SK-N-SH treated with all-trans-retinoic acid at 6 μM for 48 hours (cell line): ENCODE data around the gene CNN1.

Source experiments
- ATAC-seq: fragments of 200-7000 bp; cut with Tn5 transposase; 3 replicates; pipeline ENCODE4 v1.9.1; 2020; ENCODE audit warnings: mild to moderate bottlenecking, moderate library complexity
- ARNTL ChIP-seq: fragments of 450-650 bp; formaldehyde crosslinking; IDR thresholded peaks from 2 replicates; pipeline ENCODE4 v1.5.0; 2020; ENCODE audit warnings: low read depth, mild to moderate bottlenecking, moderate library complexity, borderline replicate concordance
- BACH2 ChIP-seq: fragments of 250-450 bp; sonication (Bioruptor Pico); IDR thresholded peaks from 2 replicates; pipeline ENCODE4 v1.9.0; 2021; ENCODE audit warnings: mild to moderate bottlenecking, borderline replicate concordance
- CSDC2 ChIP-seq: fragments of 250-450 bp; sonication (Bioruptor Pico); IDR thresholded peaks from 2 replicates; pipeline ENCODE4 v1.5.0; 2020; ENCODE audit warnings: mild to moderate bottlenecking, moderate library complexity
- CSRNP3 ChIP-seq: fragments of 250-450 bp; sonication (Bioruptor Pico); IDR thresholded peaks from 2 replicates; pipeline ENCODE4 v1.5.1; 2021; ENCODE audit warnings: mild to moderate bottlenecking, moderate library complexity
- ESRRG ChIP-seq: fragments of 250-450 bp; sonication (Bioruptor Pico); IDR thresholded peaks from 2 replicates; pipeline ENCODE4 v1.6.1; 2021; ENCODE audit warnings: mild to moderate bottlenecking
- GLIS3 ChIP-seq: fragments of 250-450 bp; sonication (Bioruptor Pico); IDR thresholded peaks from 2 replicates; pipeline ENCODE4 v1.5.0; 2020; ENCODE audit warnings: mild to moderate bottlenecking, moderate library complexity
- ISL1 ChIP-seq: fragments of 250-450 bp; sonication (Bioruptor Pico); IDR thresholded peaks from 2 replicates; pipeline ENCODE4 v2.1.2; 2022; ENCODE audit warnings: mild to moderate bottlenecking, moderate library complexity
- OSR1 ChIP-seq: fragments of 250-450 bp; sonication (Bioruptor Pico); IDR thresholded peaks from 2 replicates; pipeline ENCODE4 v1.8.0; 2022; ENCODE audit warnings: moderate library complexity, mild to moderate bottlenecking, inconsistent platforms
- PATZ1 ChIP-seq: fragments of 250-450 bp; sonication (Bioruptor Pico); IDR thresholded peaks from 2 replicates; pipeline ENCODE4 v1.8.0; 2020; ENCODE audit warnings: mild to moderate bottlenecking, moderate library complexity, borderline replicate concordance
- POU6F1 ChIP-seq: fragments of 250-450 bp; sonication (Bioruptor Pico); IDR thresholded peaks from 2 replicates; pipeline ENCODE4 v1.8.0; 2021; ENCODE audit warnings: low read depth, mild to moderate bottlenecking, moderate library complexity, borderline replicate concordance
- PPARA ChIP-seq: fragments of 250-450 bp; sonication (Bioruptor Pico); IDR thresholded peaks from 2 replicates; pipeline ENCODE4 v1.5.0; 2020; ENCODE audit warnings: mild to moderate bottlenecking, borderline replicate concordance
- RARB ChIP-seq: fragments of 250-450 bp; sonication (Bioruptor Pico); IDR thresholded peaks from 2 replicates; pipeline ENCODE4 v1.8.0; 2021; ENCODE audit warnings: mild to moderate bottlenecking, moderate library complexity
- TOX ChIP-seq: fragments of 250-450 bp; sonication (Bioruptor Pico); IDR thresholded peaks from 2 replicates; pipeline ENCODE4 v1.8.0; 2021; ENCODE audit warnings: mild to moderate bottlenecking, moderate library complexity, borderline replicate concordance
- TSHZ2 ChIP-seq: fragments of 250-450 bp; sonication (Bioruptor Pico); IDR thresholded peaks from 2 replicates; pipeline ENCODE4 v1.5.0; 2020; ENCODE audit warnings: mild to moderate bottlenecking, moderate library complexity
- ZC3H10 ChIP-seq: fragments of 250-450 bp; sonication (Bioruptor Pico); IDR thresholded peaks from 2 replicates; pipeline ENCODE4 v1.5.1; 2021; ENCODE audit warnings: mild to moderate bottlenecking, moderate library complexity
- ZFP3 ChIP-seq: fragments of 250-450 bp; sonication (Bioruptor Pico); IDR thresholded peaks from 2 replicates; pipeline ENCODE4 v1.5.0; 2020; ENCODE audit warnings: mild to moderate bottlenecking, moderate library complexity
- ZFP30 ChIP-seq: fragments of 450-650 bp; formaldehyde crosslinking; IDR thresholded peaks from 2 replicates; pipeline ENCODE4 v1.5.0; 2022; ENCODE audit warnings: mild to moderate bottlenecking, moderate library complexity
- ZNF565 ChIP-seq: fragments of 450-650 bp; formaldehyde crosslinking; conservative IDR thresholded peaks from 2 replicates; pipeline ENCODE4 v1.5.0; 2020; ENCODE audit warnings: low read depth, mild to moderate bottlenecking, moderate library complexity
- ZNF70 ChIP-seq: fragments of 450-650 bp; formaldehyde crosslinking; IDR thresholded peaks from 2 replicates; pipeline ENCODE4 v1.5.0; 2020; ENCODE audit warnings: mild to moderate bottlenecking, moderate library complexity
- ZNF8 ChIP-seq: fragments of 450-650 bp; formaldehyde crosslinking; IDR thresholded peaks from 2 replicates; pipeline ENCODE4 v1.5.0; 2020; ENCODE audit warnings: mild to moderate bottlenecking, moderate library complexity
- TF ChIP-seq, protein P1 (sequence below): fragments of 250-450 bp; sonication (Bioruptor Pico); IDR thresholded peaks from 2 replicates; pipeline ENCODE4 v1.5.1; 2020; ENCODE audit warnings: low read depth, mild to moderate bottlenecking, moderate library complexity

CNN1 gene

DNA sequence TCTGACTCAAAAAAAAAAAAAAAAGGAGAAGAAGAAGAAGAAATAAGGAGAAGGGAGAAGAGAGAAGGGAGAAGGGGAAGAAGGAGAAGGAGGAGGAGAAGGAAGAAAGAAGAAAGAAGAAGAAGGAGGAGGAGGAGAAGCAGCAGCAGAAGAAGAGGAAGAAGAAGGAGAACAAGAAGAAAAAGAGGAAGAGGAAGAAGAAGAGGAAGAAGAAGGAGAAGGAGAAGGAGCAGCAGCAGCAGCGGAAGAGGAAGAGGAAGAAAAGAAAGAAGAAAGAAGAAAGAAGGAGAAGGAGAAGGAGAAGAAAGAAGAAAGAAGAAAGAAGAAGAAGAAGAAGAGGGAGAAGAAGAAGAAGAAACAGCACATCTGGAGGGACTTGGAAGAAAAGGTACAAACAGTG is 4.1 kb upstream of the CNN1 start:
- TF ChIP-seq ZFP3 (CRISPR knock-in tag) (no peak), PPARA (CRISPR knock-in tag) (no peak), ZFP30 (no peak), CSDC2 (CRISPR knock-in tag) (no peak), BACH2 (CRISPR knock-in tag) (no peak), TSHZ2 (CRISPR knock-in tag) (no peak), GLIS3 (CRISPR knock-in tag) (no peak), PATZ1 (no peak), ESRRG (no peak), OSR1 (CRISPR knock-in tag) (no peak), ZNF70 (no peak), TOX (no peak), ZNF565 (CRISPR knock-in tag) (no peak), CSRNP3 (CRISPR knock-in tag) (no peak), RARB (CRISPR knock-in tag) (no peak), POU6F1 (CRISPR knock-in tag) (no peak), ISL1 (CRISPR knock-in tag) (no peak), ZC3H10 (CRISPR knock-in tag) (no peak), ZNF8 (CRISPR knock-in tag) (no peak)
- ATAC-seq: no peak

DNA sequence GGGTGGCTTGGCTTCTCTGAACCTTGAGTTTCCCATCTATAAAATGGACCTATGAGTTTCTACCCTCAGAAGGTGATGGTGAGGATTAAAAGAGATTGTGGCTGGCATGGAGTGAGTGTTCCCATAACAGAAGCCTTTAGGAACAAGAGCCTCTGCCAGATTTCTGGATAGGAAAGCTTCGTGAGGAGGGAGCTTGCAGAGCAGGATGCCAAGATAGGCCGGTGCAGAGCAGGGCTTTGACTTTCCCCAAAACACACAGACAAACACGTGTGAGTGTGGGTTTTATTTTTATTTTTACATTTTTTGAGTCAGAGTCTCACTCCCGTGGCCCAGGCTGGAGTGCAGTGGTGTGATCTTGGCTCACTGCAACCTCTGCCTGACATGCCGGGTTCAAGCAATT is 3.7 kb upstream of the CNN1 start:
- TF ChIP-seq ZFP3 (CRISPR knock-in tag): no peak
- no peak for TF ChIP-seq TOX
- TF ChIP-seq RARB (CRISPR knock-in tag): no peak
- no peak for TF ChIP-seq CSDC2 (CRISPR knock-in tag)
- TF ChIP-seq ISL1 (CRISPR knock-in tag): no peak
- no peak for TF ChIP-seq BACH2 (CRISPR knock-in tag)
- TF ChIP-seq GLIS3 (CRISPR knock-in tag): no peak
- TF ChIP-seq PATZ1: no peak
- TF ChIP-seq, protein P1, sequence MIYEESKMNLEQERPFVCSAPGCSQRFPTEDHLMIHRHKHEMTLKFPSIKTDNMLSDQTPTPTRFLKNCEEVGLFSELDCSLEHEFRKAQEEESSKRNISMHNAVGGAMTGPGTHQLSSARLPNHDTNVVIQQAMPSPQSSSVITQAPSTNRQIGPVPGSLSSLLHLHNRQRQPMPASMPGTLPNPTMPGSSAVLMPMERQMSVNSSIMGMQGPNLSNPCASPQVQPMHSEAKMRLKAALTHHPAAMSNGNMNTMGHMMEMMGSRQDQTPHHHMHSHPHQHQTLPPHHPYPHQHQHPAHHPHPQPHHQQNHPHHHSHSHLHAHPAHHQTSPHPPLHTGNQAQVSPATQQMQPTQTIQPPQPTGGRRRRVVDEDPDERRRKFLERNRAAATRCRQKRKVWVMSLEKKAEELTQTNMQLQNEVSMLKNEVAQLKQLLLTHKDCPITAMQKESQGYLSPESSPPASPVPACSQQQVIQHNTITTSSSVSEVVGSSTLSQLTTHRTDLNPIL: no peak
- TF ChIP-seq POU6F1 (CRISPR knock-in tag): no peak
- TF ChIP-seq ARNTL (CRISPR knock-in tag): no peak
- no peak for ATAC-seq
